GM18508 (cell line): ENCODE data around the gene CDC123.
"Not testable (repeated sequence)": the region's sequence is repeated elsewhere in the genome, so short reads cannot be mapped to it uniquely, and the experiment has no call there.

Experiments
- ATAC-seq: cut with Tn5 transposase; IDR thresholded peaks from one replicate; pipeline ENCODE4 v1.9.1; 2021; ENCODE audit warnings: moderate number of reproducible peaks; ENCODE audit not compliant: insufficient read depth, unreplicated experiment

Gene CDC123

DNA sequence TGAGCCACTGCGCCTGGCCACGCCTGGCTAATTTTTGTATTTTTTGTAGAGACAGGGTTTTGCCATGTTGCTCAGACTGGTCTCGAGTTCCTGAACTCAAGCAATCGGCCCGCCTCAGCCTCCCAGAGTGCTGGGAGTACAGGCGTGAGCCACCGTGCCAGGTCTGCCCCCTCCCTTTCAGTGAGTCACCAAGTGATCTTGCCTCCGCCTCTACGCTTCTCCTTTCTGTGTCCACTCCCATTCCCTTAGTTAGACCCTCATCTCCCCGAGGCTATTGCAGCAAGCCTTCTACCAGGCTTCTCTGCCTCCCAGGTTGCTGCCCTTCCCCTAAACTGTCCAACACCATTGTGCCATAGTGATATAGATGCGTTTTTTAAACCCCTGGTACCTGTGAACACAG lies 32.9 kb downstream of the CDC123 start:
- no peak for ATAC-seq

DNA sequence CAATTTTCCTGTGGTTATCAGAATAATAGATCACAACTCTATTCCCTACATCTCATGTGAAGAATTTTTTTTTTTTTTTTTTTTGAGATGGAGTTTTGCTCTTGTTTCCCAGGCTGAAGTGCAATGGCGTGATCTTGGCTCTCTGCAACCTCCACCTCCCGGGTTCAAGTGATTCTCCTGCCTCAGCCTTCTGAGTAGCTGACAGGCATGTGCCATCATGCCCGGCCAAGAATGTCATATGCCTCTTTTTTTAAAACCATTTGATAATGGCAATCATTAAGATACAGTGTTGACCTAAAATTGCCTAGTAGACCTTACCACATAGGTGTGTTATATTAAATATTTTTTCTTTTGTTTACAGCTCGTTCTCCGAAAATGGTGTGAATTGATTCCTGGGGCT lies 38.7 kb downstream of the CDC123 start:
- not testable (repeated sequence) for ATAC-seq

- no peak for ATAC-seq
These were observed 39.2 kb downstream of the CDC123 start for GRCh38 chr10:12235116-12235694.

GRCh38 chr10:12235796-12236195 lies 39.8 kb downstream of the CDC123 start:
- ATAC-seq: no peak

DNA sequence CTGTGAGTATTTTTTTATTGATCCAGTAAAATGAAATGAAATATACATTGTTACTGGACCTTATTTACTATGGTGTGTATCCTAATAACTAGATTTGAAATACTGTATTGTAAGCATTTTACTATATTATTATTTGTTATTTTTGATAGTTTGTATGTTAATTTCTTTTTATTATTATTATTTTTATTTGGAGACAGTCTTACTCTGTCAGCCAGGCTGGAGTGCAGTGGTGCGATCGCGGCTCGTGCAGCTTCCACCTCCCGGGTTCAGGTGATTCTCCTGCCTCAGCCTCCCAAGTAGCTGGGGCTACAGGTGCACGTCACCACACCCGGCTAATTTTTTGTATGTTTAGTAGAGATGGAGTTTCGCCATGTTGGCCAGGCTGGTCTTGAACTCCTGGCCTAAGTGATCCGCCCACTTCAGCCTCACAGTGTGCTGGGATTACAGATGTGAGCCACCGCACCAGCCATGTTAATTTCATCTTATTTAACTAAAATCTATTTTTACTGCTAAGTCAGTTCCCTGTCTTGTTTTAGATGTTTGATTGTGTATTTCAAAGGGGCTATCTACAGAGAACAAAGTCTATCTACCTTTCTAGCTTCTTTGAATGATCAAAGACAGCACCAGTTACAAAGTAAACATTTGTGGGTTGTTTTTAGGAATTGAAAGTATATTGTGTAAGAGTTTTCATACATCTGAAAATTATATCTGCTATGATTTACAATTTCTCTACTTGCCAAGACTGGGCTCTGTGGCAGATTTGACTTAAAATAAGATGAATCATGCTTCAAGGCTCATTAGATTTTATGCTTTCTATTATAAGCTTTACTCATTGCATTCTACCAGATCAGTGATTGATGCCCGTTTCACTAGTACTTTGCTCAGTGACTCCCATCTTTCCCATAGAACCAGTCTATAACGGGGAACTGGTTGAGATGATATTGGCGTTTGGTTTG lies 41.6 kb downstream of the CDC123 start:
- ATAC-seq: no peak

DNA sequence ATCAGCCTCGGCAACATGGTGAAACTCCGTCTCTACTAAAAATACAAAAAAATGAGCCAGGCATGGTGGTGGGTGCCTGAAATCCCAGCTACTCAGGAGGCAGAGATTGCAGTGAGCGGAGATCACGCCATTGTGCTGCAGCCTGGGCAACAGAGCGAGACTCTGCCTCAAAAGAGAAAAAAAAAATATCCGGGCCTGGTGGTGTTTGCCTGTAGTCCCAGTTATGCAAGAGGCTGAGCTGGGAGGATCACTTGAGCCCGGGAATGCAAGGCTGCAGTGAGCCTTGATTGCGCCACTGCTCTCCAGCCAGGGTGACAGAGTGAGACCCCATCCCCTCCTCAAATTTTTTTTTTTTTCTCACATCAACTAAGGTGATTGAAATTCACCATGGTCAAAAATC lies 42.8 kb downstream of the CDC123 start:
- ATAC-seq: no peak

DNA sequence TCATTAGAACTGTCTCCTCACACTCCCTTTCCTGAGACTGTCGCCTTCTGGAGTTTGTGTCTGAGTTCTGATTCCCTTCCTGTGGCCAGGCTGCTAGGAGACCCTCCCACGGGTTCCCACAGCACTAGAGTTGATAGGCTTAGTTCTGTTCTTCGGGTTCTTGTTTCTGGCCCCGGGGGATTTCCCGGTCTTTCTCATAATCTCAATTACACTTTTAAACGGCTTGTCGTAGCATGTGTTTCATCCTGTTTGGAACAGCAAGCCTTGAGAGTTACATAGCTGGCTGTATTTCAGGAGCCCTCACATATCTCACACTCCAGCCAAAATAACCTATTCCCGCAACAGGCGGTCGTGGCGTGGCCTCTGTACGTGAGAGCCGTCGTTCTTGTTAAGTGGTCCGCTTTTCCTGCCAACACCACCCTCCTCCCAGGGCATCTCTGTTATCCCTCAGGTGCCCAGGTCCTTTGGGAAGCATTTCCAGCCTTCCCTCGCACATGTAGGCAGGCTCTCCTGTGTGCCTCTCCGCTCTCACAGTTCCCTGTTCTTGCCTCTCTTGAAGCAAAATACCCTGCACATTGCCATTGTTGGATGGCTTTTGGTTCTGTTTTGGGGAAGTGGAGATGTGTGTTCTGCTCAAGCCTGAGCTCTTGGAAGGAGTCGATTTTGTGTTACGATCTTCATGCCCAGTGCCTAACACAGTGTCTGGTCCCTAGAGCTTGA lies 46.0 kb downstream of the CDC123 start:
- no peak for ATAC-seq

- ATAC-seq: no peak
These were observed 48.1 kb downstream of the CDC123 start for GRCh38 chr10:12243864-12244620.

GRCh38 chr10:12250181-12250580 lies 54.2 kb downstream of the CDC123 start:
- no peak for ATAC-seq

GRCh38 chr10:12250702-12251101 lies 54.7 kb downstream of the CDC123 start:
- not testable (repeated sequence) for ATAC-seq

GRCh38 chr10:12251581-12251980 lies 55.6 kb downstream of the CDC123 start:
- ATAC-seq: no peak

GRCh38 chr10:12252882-12253546 lies 57.0 kb downstream of the CDC123 start:
- no peak for ATAC-seq

- ATAC-seq: no peak
These were observed 59.1 kb downstream of the CDC123 start for GRCh38 chr10:12255048-12255447.

DNA sequence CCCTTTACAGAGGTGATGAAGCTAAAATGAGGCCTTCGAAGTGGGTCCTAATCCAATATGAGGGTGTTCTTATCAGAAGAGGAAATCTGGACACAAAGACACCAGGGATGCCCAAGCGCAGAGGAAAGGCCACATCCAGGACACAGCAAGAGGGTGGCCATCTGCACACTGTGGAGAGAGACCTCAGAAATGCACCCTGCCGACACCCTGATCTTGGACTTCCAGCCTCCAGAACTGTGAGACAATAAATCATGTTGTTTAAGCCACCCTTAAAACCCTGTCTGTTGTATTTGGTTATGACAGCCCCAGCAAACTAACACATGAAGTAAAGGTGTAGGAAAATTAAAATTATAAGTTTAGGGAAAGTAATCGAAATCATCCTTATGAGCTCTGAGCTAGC lies 64.0 kb downstream of the CDC123 start:
- no peak for ATAC-seq

- ATAC-seq: no peak
These were observed 66.4 kb downstream of the CDC123 start for GRCh38 chr10:12262278-12262981.

- ATAC-seq: peak; percentile 79
These were observed 68.4 kb downstream of the CDC123 start for GRCh38 chr10:12264204-12264940.

DNA sequence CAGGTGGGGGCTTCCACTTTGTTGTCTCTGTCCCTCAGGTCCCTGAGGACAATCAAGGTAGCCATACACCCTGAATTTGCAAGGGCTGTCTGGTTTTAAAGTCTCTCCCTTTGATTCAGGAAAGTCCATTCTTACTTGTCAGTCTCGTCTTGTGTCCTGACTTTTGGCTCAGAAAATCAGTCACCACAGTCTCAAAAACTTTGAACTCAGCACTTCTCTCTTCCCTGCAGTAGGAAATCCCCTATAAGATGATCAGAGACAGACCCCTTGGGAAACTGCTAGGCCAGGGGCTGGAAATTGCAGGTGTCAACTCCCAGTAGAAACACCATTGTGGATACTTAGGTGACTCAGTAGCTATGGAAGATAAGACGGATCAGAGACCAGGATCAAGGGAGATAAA lies 73.1 kb downstream of the CDC123 start:
- no peak for ATAC-seq

- ATAC-seq: no peak
These were observed 75.2 kb downstream of the CDC123 start for GRCh38 chr10:12271210-12271540.

DNA sequence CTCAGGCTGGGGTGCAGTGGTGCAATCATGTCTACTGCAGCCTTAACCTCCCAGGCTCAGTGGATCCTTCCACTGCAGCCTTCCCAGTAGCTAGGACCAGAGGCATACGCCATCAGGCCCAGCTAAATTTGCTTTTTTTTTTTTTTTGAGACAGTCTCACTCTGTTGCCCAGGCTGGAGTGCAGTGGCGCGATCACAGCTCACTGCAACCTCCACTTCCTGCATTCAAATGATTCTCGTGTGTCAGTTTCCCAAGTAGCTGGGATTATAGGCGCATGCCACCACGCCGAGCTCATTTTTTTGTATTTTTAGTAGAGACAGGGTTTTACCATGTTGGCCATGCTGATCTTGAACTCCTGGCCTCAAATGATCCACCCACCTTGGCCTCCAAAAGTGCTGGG lies 81.9 kb downstream of the CDC123 start:
- ATAC-seq: not testable (repeated sequence)
